ENCODE results near the gene OSBPL2.

Gene OSBPL2

GRCh38 chr20:62203378-62204030, 34.8 kb upstream of the OSBPL2 start:
- no peaks in the 10 kb centered on the region for H3K9me3 ChIP-seq (ENCODE audit: severe bottlenecking)
- TF ChIP-seq CTCF (IDR thresholded peaks at IDR 0.05; ENCODE audit: low read depth, low read length) = no peak
- no peaks in the 10 kb centered on the region for H3K27me3 ChIP-seq (ENCODE audit: insufficient read depth, low read depth, severe bottlenecking)
- no peak for DNase-seq
- H3K36me3 ChIP-seq = peaks cover 32% of the 10 kb centered on the region
- no peak overlapping the region for H3K27ac ChIP-seq
- no peak overlapping the region for H3K4me3 ChIP-seq (ENCODE audit: low read depth, low read length)

- H3K4me3 ChIP-seq (ENCODE audit: low read depth, low read length) = no peak overlapping the region
- no peaks in the 10 kb centered on the region for H3K9me3 ChIP-seq (ENCODE audit: severe bottlenecking)
- H3K36me3 ChIP-seq = peaks cover 12% of the 10 kb centered on the region
- TF ChIP-seq CTCF (IDR thresholded peaks at IDR 0.05; ENCODE audit: low read depth, low read length) = no peak
- H3K27me3 ChIP-seq (ENCODE audit: insufficient read depth, low read depth, severe bottlenecking) = no peaks in the 10 kb centered on the region
- no peak for DNase-seq
- no peak overlapping the region for H3K27ac ChIP-seq
Measured at GRCh38 chr20:62205618-62206387, 32.5 kb upstream of the OSBPL2 start.

- H3K9me3 ChIP-seq (ENCODE audit: severe bottlenecking) = no peaks in the 10 kb centered on the region
- H3K36me3 ChIP-seq = peaks cover 8% of the 10 kb centered on the region
- no peak overlapping the region for H3K27ac ChIP-seq
- TF ChIP-seq CTCF (IDR thresholded peaks at IDR 0.05; ENCODE audit: low read depth, low read length) = no peak
- H3K27me3 ChIP-seq (ENCODE audit: insufficient read depth, low read depth, severe bottlenecking) = no peaks in the 10 kb centered on the region
- DNase-seq = no peak
- no peak overlapping the region for H3K4me3 ChIP-seq (ENCODE audit: low read depth, low read length)
Measured at GRCh38 chr20:62206388-62206775, 31.9 kb upstream of the OSBPL2 start.

- no peak for DNase-seq
- no peak for TF ChIP-seq CTCF (IDR thresholded peaks at IDR 0.05; ENCODE audit: low read depth, low read length)
- no peaks in the 10 kb centered on the region for H3K9me3 ChIP-seq (ENCODE audit: severe bottlenecking)
- H3K27ac ChIP-seq = no peak overlapping the region
- H3K27me3 ChIP-seq (ENCODE audit: insufficient read depth, low read depth, severe bottlenecking) = no peaks in the 10 kb centered on the region
- H3K36me3 ChIP-seq = peaks cover 1% of the 10 kb centered on the region
- no peak overlapping the region for H3K4me3 ChIP-seq (ENCODE audit: low read depth, low read length)
Measured at GRCh38 chr20:62208061-62208794, 30.1 kb upstream of the OSBPL2 start.

GRCh38 chr20:62208795-62209755, 29.2 kb upstream of the OSBPL2 start:
- Histone ChIP-seq H3K4me3 (ENCODE audit: low read depth, low read length) (no peak overlapping the region), H3K27ac (no peak overlapping the region), H3K36me3 (no peaks in the 10 kb centered on the region), H3K9me3 (ENCODE audit: severe bottlenecking) (no peaks in the 10 kb centered on the region), H3K27me3 (ENCODE audit: insufficient read depth, low read depth, severe bottlenecking) (no peaks in the 10 kb centered on the region)
- DNase-seq = no peak
- 0 out of 2 replicates have a peak, but pooled peaks have one; percentile 3 for TF ChIP-seq CTCF (IDR thresholded peaks at IDR 0.05; ENCODE audit: low read depth, low read length)

All from WERI-Rb-1 (cell line).